ENCODE data around the gene CCR4. TPM values are rescaled to one million over a fixed set of nuclear protein-coding genes. Genes with fewer than 3 reads are reported as not detected.
"Not testable (repeated sequence)": the region's sequence is repeated elsewhere in the genome, so short reads cannot be mapped to it uniquely, and the experiment has no call there.

The CCR4 gene
- total RNA-seq, 1 donor from 2014 or later, result 0.49 TPM

DNA sequence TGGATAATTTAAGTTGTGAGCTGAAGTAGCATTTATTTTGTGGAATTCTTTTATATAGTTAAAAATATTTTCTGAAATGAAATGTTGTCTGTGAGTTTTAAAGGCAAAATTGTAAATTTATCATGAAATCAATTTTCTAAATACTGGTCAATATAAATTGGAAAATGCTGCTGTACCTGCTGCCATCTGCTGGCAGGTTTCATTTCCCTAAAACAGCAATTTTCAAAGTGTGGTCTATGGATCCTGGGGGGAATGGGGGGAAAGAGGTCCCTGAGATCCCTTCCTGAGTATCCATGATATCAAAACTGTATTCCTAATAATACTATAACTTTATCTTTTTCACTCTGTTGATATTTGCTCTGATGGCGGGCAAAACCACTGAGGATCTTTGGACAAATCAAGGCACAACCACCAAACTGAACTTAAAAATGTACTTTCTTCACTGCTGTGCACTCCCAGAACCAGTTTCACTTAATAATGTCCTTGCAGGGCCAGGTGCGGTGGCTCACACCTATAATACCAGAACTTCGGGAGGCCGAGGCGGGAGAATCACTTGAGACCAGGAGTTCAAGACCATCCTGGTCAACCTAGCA lies 17.2 kb upstream of the CCR4 start:
- no peak overlapping the region for H3K4me3 ChIP-seq
- no peaks in the 10 kb centered on the region for H3K27me3 ChIP-seq
- no peak overlapping the region for H3K27ac ChIP-seq
- intact Hi-C loops (cut with DNase I), result no loop called here
- H3K4me1 ChIP-seq, result no peaks in the 10 kb centered on the region
- H3K9me3 ChIP-seq, result no peaks in the 10 kb centered on the region
- H3K36me3 ChIP-seq, result no peaks in the 10 kb centered on the region
- TF ChIP-seq POLR2A (IDR thresholded peaks at IDR 0.05) (no peak), POLR2AphosphoS5 (IDR thresholded peaks at IDR 0.05; ENCODE audit: insufficient read depth in 1 of 2, low read depth in 1 of 2) (no peak)
- TF ChIP-seq, protein P1, sequence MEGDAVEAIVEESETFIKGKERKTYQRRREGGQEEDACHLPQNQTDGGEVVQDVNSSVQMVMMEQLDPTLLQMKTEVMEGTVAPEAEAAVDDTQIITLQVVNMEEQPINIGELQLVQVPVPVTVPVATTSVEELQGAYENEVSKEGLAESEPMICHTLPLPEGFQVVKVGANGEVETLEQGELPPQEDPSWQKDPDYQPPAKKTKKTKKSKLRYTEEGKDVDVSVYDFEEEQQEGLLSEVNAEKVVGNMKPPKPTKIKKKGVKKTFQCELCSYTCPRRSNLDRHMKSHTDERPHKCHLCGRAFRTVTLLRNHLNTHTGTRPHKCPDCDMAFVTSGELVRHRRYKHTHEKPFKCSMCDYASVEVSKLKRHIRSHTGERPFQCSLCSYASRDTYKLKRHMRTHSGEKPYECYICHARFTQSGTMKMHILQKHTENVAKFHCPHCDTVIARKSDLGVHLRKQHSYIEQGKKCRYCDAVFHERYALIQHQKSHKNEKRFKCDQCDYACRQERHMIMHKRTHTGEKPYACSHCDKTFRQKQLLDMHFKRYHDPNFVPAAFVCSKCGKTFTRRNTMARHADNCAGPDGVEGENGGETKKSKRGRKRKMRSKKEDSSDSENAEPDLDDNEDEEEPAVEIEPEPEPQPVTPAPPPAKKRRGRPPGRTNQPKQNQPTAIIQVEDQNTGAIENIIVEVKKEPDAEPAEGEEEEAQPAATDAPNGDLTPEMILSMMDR (IDR thresholded peaks at IDR 0.05), result peak; percentile 25 to 55 (median 29)
- no peak for DNase-seq (ENCODE audit: extremely low spot score in 2 of 2)

DNA sequence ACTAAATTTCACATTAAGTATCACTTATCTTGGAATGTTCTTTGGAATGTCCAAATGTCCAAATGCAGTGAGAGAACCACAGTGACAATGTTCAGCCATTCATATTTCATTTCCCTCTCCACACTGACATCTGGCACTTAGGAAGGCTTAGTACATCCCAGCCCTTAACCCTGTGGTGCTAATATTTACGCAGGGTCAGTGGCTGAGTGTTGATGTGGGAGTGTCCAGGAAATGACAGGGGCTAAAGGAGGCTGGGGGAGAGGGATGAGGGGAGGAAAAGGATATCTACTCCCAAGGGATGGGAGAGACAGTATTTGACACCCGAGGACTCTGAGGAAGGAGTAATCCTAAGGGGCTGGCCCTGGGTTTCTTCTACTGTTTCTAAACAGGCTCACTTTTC lies 14.1 kb upstream of the CCR4 start:
- Histone ChIP-seq H3K27me3 (no peaks in the 10 kb centered on the region), H3K27ac (no peak overlapping the region), H3K4me3 (no peak overlapping the region), H3K36me3 (no peaks in the 10 kb centered on the region), H3K9me3 (no peaks in the 10 kb centered on the region), H3K4me1 (no peaks in the 10 kb centered on the region)
- TF ChIP-seq POLR2AphosphoS5 (IDR thresholded peaks at IDR 0.05; ENCODE audit: insufficient read depth in 1 of 2, low read depth in 1 of 2), result no peak
- TF ChIP-seq, protein P1 (IDR thresholded peaks at IDR 0.05), result no peak
- no peak for TF ChIP-seq POLR2A (IDR thresholded peaks at IDR 0.05)
- intact Hi-C loops (cut with DNase I), result no loop called here
- no peak for DNase-seq (ENCODE audit: extremely low spot score in 2 of 2)

DNA sequence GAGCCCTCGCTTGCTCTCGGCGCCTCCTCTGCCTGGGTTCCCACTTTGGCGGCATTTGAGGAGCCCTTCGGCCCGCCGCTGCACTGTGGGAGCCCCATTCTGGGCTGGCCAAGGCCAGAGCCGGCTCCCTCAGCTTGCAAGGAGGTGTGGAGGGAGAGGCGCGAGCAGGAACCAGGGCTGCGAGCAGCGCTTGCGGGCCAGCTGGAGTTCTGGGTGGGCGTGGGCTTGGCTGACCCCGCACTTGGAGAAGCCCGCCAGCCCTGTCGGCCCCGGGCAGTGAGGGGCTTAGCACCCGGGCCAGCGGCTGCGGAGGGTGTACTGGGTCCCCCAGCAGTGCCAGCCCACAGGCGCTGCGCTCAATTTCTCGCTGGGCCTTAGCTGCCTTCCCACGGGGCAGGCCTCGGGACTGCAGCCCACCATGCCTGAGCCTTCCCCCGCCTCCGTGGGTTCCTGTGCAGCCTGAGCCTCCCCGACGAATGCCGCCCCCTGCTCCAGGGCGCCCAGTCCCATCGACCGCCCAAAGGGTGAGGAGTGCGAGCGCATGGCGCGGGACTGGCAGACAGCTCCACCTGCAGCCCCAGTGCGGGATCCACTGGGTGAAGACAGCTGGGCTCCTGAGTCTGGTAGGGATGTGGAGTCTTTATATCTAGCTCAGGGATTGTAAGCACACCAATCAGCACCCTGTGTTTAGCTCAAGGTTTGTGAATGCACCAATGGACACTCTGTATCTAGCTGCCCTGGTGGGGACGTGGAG lies 11.7 kb upstream of the CCR4 start:
- H3K4me1 ChIP-seq; H3K4me3 ChIP-seq; H3K27ac ChIP-seq; H3K9me3 ChIP-seq; DNase-seq (ENCODE audit: extremely low spot score in 2 of 2); H3K36me3 ChIP-seq; H3K27me3 ChIP-seq; intact Hi-C loops (cut with DNase I): not testable (repeated sequence)

DNA sequence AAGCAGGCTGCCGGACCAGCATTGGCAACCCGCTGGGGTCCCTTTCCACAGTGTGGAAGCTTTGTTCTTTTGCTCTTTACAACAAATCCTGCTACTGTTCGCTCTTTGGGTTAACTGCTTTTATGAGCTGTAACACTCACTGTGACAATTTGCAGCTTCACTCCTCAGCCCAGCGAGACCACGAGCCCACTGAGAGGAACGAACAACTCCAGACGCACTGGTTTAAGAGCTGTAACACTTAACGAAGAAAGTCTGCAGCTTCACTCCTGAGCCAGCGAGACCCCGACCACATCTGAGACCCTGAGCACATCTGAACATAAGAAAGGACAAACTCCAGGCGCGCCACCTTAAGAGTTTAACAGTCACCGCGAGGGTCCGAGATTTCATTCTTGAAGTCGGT lies 10.7 kb upstream of the CCR4 start:
- Histone ChIP-seq H3K4me1 (no peaks in the 10 kb centered on the region), H3K9me3 (no peaks in the 10 kb centered on the region), H3K36me3 (no peaks in the 10 kb centered on the region), H3K27me3 (no peaks in the 10 kb centered on the region), H3K27ac (no peak overlapping the region), H3K4me3 (no peak overlapping the region)
- intact Hi-C loops (cut with DNase I), result no loop called here
- TF ChIP-seq POLR2A (IDR thresholded peaks at IDR 0.05) (no peak), POLR2AphosphoS5 (IDR thresholded peaks at IDR 0.05; ENCODE audit: insufficient read depth in 1 of 2, low read depth in 1 of 2) (no peak)
- TF ChIP-seq, protein P1 (IDR thresholded peaks at IDR 0.05), result no peak
- no peak for DNase-seq (ENCODE audit: extremely low spot score in 2 of 2)

- H3K4me3 ChIP-seq, result no peak overlapping the region
- no peaks in the 10 kb centered on the region for H3K36me3 ChIP-seq
- peak in 1 of 2 donors; percentile 11 for DNase-seq (ENCODE audit: extremely low spot score in 2 of 2)
- no peaks in the 10 kb centered on the region for H3K4me1 ChIP-seq
- intact Hi-C loops (cut with DNase I), result no loop called here
- H3K27me3 ChIP-seq, result no peaks in the 10 kb centered on the region
- no peak overlapping the region for H3K27ac ChIP-seq
- no peak for TF ChIP-seq POLR2AphosphoS5 (IDR thresholded peaks at IDR 0.05; ENCODE audit: insufficient read depth in 1 of 2, low read depth in 1 of 2)
- no peak for TF ChIP-seq POLR2A (IDR thresholded peaks at IDR 0.05)
- TF ChIP-seq, protein P1 (IDR thresholded peaks at IDR 0.05), result no peak
- H3K9me3 ChIP-seq, result no peaks in the 10 kb centered on the region
Measured at GRCh38 chr3:32945136-32945535, 6.3 kb upstream of the CCR4 start.

DNA sequence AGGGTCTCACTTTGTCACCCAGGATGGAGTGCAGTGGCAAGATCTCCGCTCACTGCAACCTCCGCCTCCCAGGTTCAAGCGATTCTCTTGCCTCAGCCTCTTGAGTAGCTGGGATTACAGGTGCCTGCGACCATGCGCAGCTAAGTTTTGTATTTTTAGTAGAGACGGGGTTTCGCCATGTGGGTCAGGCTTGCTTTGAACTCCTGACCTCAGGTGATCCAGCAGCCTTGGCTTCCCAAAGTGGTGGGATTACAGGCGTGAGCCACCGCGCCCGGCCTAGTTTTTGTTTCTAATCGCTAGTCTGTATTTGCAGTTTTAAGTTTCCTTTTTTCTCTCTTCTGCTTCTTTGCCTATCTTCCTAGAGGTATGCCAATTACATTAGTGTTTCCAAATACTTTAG lies 5.8 kb upstream of the CCR4 start:
- H3K27ac ChIP-seq; H3K4me1 ChIP-seq; H3K4me3 ChIP-seq; intact Hi-C loops (cut with DNase I); H3K27me3 ChIP-seq; H3K9me3 ChIP-seq; H3K36me3 ChIP-seq: not testable (repeated sequence)
- DNase-seq (ENCODE audit: extremely low spot score in 2 of 2), result peak in 1 of 2 donors; percentile 13
